NCI-H748 treated with DMSO at 0.1 percent for 48 hours (cell line): Measurements from ENCODE around the gene RETSAT.
"Not testable (repeated sequence)": the region's sequence is repeated elsewhere in the genome, so short reads cannot be mapped to it uniquely, and the experiment has no call there.

Source experiments
- DNase-seq: peaks from one replicate; lab custom pipeline; 2025; lab: John Stamatoyannopoulos, UW

RETSAT gene

GRCh38 chr2:85378257-85378656, 23.9 kb upstream of the RETSAT start:
- DNase-seq: no peak

DNA sequence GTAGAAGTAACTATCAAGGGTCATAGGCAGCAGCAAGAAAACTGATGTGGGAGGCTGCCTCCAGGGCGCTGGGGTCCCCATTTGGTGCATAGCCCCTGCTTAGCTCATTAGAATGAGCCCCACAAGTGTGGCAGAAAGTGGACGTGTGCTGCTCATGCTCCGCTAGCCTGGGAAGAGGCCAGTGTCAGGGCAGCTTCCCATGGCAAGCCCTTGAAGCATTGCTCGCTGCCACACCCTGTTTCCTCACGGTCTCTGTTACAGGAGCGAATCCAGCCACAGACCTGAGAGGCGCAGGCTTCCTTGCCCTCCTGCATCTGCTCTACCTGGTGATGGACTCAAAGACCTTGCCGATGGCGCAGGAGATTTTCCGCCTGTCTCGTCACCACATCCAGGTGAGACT, 22.8 kb upstream of the RETSAT start:
- no peak for DNase-seq

DNA sequence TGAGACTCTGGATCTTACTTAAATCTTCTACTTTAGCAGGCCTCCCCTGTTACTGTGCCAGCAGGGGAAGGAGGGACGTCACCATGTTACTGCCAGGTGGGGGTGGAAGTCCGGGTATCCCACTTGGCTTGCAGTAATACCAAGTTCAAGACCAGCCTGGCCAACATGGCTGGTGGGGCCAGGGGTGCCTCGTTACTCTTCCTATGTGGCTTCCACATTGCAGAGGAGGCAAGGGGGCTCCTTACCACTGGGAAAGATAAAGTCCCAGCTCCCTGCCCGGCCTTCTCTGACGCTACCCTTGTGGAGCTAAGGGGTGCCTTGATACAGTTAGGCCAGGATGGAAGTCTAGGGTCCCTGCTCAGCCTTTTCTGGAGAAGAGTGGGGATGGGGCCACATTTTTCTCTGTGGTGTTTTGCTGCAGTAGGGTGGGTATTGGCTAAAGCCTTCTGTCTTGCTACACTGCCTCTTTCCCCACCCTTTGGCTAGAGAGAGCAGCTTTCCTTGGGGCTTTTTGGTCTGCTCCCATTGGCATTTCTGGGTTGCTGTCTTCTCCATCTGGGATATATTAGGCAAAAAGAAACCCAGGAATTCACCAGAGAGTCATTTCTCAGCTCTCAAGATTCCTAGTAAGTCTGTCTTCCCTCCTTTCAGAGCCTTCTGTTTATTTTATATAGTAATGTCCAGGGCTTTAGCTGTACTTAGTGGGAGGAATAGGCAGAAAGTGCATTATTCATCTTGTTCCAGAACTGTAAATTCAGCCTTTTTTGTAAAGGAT, 22.1 kb upstream of the RETSAT start:
- no peak for DNase-seq

GRCh38 chr2:85371045-85371444, 16.7 kb upstream of the RETSAT start:
- no peak for DNase-seq

DNA sequence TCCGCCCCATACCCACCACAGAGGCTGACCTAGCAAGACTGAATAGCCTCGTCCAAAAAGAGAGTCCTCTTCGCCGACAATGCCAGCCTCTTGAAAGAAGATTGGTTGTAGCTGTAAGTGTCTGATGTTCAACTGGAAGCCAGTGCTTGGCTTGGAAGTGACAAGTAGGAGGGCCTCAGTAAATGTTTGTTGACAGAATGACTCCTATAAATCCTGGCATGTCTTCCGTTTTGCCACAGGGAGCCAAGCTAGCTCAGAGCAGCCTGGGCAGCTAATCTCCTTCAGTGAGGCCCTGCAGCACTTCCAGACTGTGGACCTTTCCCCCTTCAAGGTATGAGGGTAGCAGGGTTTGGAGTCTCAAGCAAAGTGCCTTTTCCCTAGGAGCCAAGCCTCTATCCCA, 15.2 kb upstream of the RETSAT start:
- DNase-seq: no peak

DNA sequence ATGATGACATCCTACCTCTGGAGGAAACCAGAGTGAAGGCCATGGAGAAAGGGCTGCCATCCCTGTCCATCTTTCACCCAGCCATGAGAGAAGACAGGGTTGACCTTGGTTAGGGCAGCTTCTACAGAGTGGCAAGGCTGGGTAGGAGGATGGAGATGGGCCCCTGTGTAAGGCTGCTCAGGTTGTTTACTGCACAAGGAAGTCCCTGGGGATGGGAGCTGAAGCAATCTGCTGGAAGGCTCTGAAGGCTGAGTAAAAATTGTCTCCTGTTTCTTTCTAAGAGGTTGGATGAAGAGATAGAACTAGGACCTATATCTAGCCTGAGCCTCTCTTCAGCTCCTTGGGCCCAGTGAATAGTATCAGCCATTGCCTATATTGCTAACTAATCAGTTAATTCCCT, 14.6 kb upstream of the RETSAT start:
- DNase-seq: no peak

DNA sequence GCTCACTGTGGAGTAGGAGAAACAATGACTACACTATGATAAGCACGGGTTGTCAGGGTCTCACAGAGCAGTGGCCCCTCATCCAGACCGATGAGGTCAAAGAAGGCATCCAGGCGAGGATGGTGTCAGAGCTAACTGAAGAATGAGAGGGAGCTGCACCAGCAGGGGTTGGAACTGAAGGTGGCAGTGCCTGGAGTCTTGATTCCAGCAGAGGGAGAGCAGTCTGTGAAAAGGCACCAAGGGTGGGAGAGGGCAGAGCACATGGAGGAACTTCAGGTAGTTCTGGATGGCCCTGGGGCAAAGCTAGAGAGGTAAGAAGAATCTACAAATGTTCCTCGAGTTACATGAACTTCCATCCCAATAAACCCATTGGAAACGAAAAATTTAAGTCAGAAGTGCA, 12.9 kb upstream of the RETSAT start:
- DNase-seq: no peak

DNA sequence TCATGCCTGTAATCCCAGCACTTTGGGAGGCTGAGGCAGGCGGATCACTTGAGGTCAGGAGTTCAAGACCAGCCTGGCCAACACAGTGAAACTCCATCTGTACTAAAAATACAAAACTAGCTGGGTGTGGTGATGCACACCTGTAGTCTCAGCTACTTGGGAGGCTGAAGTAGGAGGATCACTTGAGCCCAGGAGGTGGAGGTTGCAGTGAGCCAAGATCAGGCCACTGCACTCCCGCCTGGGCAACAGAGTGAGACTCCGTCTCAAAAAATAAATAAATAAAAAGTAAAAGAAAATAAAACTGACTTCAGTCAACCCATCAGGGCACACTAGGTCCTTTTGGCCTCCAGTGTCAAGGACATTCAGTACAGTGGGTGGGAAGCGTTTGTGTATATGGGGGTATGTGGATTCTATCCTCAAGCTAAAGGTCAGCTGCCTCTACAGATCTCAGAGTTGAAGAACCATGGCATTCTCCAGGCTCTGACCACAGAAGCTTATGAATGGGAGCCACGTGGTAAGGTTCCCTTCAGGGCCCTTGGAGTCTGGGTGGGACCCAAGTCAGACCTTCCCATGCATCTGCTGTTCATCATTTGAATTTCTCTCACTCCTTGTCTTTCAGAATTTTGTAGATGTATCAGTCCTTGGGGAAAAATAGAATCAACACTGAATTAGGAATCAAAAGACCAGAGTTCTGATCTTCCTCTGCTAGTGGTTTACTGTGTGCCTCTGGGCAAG, 8.5 kb upstream of the RETSAT start:
- not testable (repeated sequence) for DNase-seq

GRCh38 chr2:85357736-85358135, 3.4 kb upstream of the RETSAT start:
- DNase-seq: no peak

DNA sequence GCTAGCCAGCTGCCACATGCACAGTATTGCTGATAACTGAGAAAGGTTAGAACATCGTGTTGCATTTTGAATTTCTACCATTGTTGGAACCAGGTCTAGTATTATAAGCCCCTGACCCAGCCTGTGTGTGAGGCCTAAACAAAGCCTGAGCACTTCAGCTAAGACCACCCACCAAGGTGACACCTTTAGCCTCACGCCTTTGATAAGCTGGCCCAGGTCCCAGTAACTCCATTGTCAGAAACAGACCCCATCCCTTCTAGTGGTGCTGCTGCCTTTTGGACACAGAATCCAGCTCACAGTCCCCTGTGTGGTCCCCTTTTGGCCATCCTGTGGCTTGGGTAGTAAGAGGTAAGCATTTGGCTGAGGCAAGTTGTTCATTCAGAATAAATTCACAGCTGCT, 1.9 kb upstream of the RETSAT start:
- DNase-seq: no peak

GRCh38 chr2:85355521-85355920, 1.2 kb upstream of the RETSAT start:
- no peak for DNase-seq

GRCh38 chr2:85355073-85355410, 714 bp upstream of the RETSAT start:
- no peak for DNase-seq

DNA sequence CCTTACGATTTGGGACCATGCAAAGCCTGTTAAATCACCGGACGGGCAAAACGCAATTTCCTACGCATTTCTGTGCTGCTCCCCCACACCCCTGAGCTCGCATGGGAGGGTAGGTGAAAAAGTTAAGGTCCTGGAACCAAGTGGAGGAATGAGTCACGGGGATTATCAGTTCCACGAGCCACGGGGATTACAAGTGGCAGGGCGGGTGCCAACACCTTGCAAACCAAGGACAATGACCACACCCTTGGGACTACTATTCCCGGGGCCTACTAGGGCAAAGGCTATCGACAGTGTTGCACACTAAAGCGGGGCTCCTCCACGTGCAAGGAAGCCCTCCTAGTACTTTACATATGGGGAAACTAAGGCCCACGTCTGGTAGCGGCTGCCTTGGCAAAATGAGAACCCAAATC, 447 bp downstream of the RETSAT start:
- no peak for DNase-seq

- no peak for DNase-seq
These were observed 6.7 kb downstream of the RETSAT start for GRCh38 chr2:85347599-85347998.

DNA sequence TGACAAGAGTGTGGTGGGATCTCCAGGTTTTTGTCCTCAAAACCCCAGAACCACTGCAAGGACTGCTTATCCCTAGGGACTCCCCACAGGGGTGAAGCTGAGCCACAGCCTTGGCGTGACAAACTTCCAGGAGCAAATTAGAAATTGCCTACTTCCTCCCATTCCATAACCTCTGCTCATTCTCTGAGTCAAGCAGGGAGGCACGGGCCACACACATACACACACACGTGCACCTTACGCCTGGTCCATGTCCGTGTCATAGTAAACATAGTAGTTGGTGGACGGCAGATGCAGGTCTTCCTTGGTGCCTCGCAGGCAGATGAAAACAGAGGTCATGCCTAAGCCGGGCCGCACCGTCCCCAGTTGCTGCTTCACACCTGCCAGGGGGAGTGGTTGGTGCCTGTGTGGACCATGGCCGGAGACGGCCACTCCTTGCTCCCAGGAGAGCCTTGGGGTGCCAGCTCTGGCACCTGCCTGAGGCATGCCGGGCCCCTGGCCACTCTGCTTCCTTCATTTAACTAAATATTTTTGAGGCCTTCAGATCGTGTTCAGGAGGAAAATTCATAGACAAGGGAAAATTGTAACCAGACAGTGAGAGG, 9.9 kb downstream of the RETSAT start:
- no peak for DNase-seq

DNA sequence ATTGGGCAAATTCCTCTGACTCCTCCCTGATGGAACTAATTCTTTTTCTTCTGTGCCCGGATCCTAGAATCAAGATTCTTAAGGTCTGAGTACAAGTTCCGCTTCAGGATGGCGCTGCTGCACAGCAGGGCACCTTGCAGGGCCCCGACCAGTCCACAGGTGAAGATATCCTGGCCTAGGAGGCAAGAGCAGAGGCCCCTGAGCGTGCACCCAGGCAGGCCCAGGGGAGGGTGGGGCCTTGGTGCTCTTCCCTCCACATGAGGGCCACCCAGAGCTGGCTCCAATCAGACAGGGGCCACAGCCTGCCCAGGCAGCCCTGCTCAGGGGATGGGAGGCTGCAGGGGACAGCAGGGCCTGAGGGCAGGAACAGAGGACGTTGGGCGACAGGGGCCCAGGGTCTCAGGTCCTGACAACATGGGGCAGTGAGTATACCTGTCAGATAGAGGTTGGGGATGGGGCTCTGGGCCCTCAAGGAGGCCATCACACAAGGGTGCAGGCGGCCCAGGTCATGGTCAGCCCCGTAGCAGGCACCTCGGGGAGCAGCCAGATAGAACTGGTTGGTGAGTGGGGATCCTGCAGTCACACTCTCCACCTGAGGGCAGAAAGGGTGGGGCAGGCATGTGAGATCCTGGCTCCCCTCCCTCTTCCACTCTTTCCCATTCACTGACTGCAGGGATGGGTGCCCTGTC, 11.0 kb downstream of the RETSAT start:
- not testable (repeated sequence) for DNase-seq

DNA sequence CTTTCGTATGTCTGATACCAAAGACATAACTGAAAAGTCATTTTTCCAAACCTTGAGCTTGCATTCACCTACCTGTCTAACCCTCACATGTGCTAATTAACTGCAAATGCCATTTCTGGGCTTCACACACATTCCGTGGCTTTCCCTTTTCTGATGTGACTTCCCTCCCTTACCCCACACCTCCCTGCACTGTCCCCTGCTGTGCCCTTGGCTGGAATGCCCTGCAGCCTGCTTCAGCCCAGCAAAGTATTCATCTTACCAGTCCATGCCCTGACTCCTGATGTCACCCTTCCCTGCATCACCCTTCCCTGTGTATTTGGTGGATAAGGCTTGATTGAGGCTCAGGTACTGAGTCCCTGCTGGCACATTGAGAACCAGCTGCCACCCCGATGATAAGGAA, 12.2 kb downstream of the RETSAT start:
- DNase-seq: no peak

DNA sequence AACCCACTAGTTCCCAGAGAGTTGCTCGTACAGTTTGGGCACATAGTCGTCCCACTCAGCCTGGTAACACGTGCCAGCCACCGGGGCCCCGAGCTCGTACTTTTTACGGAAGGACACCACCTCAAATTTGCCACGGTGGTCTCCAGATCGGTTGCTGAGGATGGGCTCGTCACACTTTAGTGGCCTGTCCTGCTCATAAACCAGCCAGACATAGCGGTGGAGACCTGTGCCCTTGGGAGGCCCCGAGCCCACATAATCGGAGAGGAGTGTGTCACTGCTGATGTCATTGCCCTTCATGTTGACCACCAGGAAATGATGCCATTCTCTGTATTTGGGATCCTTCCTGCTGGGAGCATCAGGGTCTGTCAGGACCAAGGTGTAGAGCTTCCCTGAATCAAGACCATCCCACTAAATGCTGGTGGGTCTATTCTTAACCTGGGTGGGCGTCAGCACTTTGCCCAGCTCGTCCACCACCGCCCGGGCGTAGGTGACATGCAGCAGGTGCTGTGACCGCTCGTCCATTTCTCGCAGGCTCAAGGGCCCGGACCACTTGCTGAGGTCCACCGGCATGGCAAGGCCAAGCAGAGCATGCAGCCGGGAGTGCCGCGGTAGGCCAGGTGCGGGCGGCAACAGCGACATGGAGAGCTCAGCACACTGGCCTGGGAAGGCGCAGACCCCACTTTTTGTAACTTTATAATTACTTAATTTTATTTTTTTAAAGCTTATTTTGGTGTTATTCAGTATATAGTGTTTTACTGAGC, 12.9 kb downstream of the RETSAT start:
- DNase-seq: no peak

GRCh38 chr2:85340034-85340892, 14.1 kb downstream of the RETSAT start:
- no peak for DNase-seq

DNA sequence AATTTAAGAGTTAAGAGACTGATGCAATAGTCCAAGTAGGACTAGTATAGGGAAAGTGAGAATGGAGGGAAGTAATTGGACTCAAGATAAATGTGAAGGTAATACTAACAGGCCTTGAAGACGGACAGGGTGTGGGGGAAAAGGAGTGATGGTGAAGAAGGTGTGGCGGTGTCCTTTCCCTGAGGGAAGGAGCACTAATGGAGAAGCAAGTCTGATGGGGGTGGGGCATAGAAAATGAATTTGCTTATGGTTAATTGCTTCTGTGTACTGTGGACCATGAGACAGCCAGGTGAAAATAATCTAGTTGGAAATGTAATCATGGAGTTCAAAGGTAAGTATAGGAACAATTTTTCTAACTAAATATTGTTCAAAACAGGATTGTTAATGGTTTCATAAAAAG, 19.4 kb downstream of the RETSAT start:
- no peak for DNase-seq

DNA sequence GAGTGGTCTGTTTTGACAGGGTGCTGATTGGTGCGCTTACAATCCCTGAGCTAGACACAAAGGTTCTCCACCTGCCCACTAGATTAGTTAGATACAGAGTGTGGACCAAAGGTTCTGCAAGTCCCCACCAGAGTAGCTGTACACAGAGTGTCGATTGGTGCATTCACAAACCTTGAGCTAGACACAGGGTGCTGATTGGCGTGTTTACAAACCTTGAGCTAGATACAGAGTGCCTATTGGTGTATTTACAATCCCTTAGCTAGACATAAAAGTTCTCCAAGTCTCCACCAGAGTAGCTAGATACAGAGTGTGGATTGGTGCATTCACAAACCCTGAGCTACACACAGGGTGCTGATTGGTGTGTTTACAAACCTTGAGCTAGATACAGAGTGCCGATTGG, 20.5 kb downstream of the RETSAT start:
- DNase-seq: not testable (repeated sequence)
